GM19463 (cell line): ENCODE measurements around the gene ADGRB2.

Experiments used
- ATAC-seq: cut with Tn5 transposase; IDR thresholded peaks from one replicate; pipeline ENCODE4 v1.9.1; 2021; ENCODE audit warnings: mild to moderate bottlenecking, moderate library complexity; ENCODE audit not compliant: unreplicated experiment

ADGRB2 gene

DNA sequence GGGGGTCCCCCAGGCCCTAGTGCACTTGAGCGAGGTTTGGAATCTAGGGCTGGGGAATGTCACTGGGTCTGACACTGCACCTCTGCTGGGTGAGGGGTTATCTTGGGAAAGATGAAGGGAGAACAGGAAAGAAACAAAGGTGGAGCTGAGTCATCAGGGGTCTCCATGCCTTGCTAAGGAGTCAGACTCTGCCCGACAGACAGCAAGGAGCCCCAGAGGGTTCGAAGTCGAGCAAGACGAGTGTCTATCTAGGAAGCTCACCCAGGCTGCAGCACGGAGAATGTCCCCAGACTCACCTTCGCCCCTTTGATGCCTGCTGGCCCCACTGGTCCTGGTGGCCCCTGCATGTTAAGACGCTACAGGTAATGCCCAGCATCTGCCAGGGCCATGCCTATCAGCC lies 78.3 kb downstream of the ADGRB2 start:
- no peak for ATAC-seq

DNA sequence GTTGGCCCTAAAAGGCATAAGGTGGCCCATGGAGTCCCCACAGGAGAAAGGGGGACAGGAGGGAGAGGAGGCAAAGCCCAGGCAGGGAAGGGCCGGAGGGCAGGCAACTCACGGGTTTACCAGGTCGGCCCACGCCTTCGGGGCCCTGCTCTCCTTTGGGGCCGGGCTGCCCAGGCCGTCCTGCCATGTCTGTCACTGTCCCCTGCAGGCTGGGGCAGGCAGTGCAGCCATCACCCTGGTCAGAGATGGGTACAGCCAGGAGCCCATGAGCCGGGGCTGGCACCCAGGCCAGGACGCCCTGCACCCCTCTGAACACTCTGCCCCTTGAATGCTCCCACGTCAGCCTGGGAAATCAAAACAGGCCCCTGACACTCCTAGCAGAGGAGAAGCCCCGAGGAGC lies 80.1 kb downstream of the ADGRB2 start:
- no peak for ATAC-seq

DNA sequence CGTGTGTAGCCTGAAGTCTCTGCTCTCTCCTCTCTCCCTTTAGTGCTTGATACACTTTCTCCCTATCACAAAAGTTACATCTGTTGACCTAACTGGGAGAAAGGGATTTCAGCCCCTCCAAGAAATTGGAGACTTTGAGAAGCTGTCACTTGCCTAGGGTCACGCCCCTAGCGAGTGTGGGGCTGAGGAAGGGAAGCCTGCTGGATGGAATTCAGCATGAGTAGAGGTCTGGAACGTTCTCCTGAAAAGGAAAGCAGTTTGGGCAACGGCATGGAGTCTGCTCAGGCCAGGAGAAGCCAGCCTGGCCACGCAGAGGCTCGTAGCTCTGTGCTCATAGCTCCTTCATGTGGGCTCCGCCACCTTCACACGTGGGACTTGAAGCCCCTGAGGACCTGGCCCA lies 82.7 kb downstream of the ADGRB2 start:
- ATAC-seq = no peak

- no peak for ATAC-seq
Measured at GRCh38 chr1:31679676-31680230, 84.4 kb downstream of the ADGRB2 start.

DNA sequence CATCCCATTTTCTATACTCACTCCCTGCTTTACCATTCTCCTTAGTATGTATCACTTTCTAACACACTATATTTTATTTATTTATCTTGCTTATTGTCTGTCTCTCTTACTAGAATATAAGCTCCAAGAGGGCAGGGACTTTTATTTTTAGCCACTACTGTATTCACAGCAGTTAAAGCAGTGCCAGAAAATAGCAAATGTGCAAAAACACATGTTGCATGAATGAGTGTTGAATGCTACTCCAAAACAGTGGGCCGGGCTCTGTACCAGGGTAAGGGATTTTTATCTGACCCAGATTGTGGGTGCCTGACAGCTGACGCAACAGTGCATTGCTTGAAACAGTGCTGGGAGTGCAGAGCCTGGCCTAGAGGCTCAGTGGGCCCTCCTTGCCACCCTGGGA lies 85.0 kb downstream of the ADGRB2 start:
- ATAC-seq = no peak

DNA sequence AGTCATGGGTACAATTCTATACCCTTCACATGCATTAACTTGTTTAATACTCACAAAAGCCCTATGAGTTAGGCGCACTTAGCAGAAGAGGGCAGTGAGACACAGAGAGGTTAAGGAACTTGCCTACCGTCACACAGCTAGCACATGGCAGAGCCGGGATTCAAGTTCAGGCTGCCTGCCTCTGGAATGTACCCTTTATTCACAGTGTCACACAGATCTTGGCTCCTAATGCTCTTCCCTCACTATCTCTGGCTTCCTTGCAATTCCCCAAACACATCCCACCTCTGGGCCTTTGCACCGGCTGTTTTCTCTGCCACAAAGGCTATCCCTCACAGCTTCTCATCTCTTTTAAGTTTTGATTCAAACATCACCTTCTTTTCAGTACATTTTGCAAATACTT lies 85.5 kb downstream of the ADGRB2 start:
- no peak for ATAC-seq

- no peak for ATAC-seq
Measured at GRCh38 chr1:31677949-31678348, 86.2 kb downstream of the ADGRB2 start.

DNA sequence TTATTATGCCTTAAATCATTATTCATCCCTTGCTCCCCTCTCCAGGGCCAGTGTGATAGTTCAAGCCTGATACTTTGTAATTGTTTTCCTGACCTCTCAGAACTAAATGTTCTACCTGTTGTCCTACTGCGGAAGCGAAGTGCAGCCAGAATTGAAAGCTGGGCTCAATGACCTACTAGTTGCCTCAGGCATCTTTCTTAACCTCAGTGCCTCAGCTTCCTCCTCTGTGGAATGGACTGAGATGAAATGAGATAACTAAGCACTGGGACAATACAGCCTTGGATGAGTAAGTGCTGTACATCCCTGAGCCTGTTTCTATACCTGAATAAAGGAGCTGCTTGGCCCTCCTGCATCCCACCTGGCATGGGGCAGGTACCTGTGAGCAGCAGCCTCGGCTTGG lies 86.7 kb downstream of the ADGRB2 start:
- no peak for ATAC-seq
